Measurements from ENCODE around the gene PLAC9.
A peak's percentile ranks its signal among the peaks of the same experiment; 100 is the strongest.

PLAC9 gene

DNA sequence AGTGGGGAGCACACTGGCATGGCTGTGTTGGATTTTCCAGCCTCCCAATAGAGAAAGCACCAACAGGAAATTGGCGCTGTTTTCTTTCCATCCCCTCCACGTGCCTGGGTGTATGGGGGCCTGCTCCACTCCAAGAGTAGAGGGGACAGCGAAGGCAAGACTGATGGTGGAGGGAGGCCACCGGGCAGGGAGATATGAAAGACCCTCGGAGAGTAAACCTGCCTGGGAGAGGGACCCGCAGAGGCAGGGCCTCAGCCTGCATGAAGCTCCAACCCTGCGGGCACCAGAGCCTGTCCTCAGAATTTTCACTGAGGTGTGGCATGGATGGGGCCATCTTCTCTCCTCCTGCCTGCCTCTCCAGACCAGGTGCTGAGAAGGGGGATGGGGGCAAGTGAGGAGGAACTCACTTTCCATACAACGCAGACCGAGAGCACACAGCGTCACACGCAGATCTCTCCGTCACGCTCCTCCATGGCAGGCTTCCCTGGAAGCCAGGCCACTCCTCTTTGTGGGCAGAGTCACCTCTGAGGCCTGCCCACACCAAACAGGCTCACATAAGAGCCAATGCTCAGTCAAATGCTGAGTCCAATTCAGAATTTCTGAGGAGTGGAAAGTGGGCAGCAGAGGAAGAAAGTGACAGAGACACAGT is 54.0 kb downstream of the PLAC9 start:
- DNase-seq: peak; percentile 62

DNA sequence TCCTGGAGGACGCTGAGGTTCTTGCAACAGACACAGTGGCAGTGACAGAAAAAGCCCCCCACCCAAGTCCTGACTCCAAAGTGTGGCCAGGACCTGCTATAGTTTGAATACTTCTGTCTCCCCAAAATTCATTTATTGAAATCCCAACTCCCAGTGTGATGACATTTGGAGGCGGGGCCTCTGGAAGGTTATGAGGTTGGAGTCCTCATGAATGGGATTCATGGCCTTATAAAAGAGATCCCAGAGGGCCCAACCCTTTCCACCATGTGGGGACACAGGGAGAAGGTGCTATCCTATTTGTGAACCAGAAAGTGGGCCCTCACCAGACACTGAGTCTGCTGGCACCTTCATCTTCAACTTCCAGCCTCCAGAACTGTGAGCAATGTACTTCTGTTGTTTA is 54.5 kb downstream of the PLAC9 start:
- no peak for DNase-seq

DNA sequence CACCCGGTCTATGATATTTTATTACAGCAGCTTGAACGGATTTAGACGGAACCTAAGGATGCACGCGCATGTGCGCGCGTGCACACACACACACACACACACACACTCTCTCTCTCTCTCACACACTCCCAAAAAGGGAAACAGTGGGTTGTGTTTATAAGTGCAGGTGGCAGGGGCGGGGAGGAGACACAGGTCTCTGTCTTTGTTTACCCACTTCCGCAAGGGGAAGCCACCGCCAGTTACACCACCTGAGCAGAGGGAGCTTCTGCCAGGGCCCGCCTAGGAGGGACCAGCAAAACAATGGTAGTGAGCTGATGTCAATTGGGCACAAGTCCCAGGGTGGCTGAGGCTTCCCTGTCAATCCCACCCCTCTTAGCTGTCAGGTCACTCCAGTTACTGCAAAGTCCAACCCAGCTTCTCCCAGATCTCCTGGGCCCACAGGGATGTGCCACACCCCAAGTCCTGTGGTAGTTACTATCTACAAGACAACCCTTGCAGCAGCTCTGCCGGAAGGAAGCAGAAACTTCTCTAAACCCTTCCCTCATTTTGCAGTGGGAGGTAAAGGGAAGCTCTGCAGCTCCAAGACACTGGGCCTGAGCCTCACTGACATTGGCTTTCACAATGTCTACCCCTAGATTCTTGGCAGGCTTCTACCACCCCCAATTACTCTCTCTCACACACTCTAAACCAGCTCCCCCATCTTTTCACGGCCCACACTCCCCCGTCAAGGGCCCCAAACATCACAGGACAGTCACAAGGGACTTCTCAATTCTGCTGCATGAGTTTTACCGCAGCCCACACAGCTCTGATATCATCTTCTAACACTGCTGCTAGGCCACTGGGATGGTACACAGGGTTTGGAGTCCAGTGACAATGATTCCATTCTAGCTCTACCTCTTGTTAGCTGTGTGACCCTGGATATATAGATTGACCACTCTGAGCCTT is 55.2 kb downstream of the PLAC9 start:
- peak; percentile 71 for DNase-seq

DNA sequence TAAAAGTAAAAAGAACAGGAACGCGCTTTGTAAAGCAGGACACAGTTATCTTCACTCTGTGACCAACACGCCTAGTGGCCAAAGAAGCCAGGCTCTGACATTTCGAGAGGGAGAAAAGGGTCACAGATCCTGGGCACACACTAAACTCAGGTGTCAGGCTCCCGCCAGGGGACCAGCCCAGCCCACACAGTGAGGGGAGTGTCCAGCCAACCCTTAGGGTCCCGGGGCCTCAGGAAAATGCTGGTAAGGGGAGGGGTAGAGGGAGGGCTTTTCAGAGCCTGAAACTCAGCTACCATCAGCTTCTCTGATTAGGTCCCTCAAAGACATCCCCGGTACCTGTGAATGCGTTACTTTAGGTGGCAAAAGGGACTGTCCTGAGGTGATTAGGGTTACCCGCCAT is 56.2 kb downstream of the PLAC9 start:
- no peak for DNase-seq

DNA sequence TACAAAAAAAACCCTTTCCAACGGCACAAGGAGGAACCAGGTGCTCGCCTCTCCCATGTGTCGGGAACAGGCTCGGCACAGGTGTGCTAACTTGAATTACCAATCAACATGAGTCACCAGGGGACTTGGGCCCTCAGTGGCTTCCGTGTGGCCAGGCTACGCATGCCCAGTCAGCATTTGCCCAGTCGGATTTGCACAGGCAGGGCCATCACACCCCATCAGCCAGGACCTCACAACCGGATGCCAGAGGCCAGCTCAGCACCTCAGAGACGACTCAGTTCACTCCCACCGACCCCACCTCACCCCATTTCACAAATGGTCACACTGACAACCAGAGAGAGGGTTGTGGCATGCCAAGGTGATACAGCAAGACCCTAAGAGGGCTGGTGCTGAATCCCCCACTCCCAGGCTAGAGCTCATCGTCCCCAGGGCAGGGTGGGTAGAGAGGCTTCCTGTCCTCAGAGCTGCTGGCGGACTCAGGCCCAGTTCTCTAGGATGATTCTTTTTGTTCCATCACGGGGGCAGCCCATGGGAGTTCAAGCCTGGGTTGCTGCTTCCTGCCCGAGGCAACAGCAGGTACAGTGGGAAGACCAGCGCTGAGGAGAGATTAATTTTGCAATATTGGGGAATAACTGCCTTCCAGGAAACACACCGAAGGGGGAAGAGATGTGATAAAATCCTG is 59.2 kb downstream of the PLAC9 start:
- DNase-seq: no peak

DNA sequence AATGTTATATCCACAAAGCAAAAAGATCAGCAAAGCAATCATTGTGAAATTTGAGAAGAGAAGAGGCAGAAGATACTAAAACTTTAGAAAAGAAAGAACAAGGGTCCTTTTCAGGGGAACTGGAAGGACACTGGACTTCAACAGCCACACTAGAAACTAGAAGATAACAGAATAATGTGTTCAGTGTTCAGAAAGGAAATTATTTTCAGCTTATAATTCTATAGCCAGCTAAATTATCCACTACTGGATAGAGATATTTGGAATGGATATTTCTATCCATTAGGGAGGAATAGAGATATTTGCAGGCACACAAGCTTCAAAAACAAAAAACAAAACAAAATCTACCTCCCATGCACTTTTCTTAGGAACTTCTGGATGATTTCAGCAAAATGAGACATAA is 60.0 kb downstream of the PLAC9 start:
- DNase-seq: no peak

DNA sequence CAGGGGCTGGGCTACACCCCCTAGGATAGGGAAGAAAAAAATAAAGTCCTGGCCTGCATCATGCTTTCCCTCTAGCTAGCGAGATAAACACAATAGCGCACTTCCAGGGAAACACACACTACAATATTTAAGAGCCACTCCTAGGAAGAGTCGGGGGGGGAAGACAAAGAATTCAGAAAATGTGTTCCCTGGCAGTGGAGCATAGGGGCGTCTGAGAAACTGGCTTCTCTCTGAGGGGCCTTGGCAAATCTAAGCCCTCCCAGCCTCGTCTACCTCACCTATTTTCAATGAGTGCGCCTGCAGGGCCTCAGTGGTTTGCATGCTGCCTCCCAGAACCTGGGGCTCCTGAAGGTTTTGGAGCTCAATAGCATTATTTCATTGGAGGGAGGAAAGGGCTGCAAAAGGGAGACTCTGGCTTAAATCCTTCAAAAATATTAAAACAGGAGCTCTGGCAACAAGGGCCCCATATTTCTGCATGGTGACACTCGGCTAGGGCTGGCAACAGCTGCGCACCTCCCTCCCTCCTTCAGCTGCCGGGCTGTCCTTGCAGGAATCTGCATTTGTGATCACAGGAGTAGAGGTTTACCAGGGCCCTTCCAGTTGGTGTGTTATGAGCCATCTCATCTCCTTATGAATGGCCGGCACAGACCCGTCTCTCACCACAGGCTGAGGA is 62.0 kb downstream of the PLAC9 start:
- DNase-seq: no peak
